Measurements from ENCODE around the gene ZFYVE21.
"Not testable (repeated sequence)": the region's sequence is repeated elsewhere in the genome, so short reads cannot be mapped to it uniquely, and the experiment has no call there.

Gene ZFYVE21

GRCh38 chr14:103775506-103775905, 59.9 kb downstream of the ZFYVE21 start:
- H3K27me3 ChIP-seq (replicated peaks) = no peaks in the 10 kb centered on the region
- TF ChIP-seq, protein P1, sequence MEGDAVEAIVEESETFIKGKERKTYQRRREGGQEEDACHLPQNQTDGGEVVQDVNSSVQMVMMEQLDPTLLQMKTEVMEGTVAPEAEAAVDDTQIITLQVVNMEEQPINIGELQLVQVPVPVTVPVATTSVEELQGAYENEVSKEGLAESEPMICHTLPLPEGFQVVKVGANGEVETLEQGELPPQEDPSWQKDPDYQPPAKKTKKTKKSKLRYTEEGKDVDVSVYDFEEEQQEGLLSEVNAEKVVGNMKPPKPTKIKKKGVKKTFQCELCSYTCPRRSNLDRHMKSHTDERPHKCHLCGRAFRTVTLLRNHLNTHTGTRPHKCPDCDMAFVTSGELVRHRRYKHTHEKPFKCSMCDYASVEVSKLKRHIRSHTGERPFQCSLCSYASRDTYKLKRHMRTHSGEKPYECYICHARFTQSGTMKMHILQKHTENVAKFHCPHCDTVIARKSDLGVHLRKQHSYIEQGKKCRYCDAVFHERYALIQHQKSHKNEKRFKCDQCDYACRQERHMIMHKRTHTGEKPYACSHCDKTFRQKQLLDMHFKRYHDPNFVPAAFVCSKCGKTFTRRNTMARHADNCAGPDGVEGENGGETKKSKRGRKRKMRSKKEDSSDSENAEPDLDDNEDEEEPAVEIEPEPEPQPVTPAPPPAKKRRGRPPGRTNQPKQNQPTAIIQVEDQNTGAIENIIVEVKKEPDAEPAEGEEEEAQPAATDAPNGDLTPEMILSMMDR (IDR thresholded peaks at IDR 0.05; ENCODE audit: low read depth, low read length, missing control alignments) = no peak
- H3K27ac ChIP-seq = no peak overlapping the region
- in situ Hi-C loops (cut with HindIII; ENCODE audit: low pct_ligation_motif_present, low sequenced_read_pairs) = no loop called here
- no peak for DNase-seq
- no peak overlapping the region for H3K4me3 ChIP-seq (ENCODE audit: low read depth, low read length)
- no peaks in the 10 kb centered on the region for H3K36me3 ChIP-seq (replicated peaks)

- H3K36me3 ChIP-seq (replicated peaks); H3K4me3 ChIP-seq (ENCODE audit: low read depth, low read length); H3K27ac ChIP-seq; in situ Hi-C loops (cut with HindIII; ENCODE audit: low pct_ligation_motif_present, low sequenced_read_pairs); H3K27me3 ChIP-seq (replicated peaks); DNase-seq: not testable (repeated sequence)
Measured at GRCh38 chr14:103776319-103776718, 60.7 kb downstream of the ZFYVE21 start.

DNA sequence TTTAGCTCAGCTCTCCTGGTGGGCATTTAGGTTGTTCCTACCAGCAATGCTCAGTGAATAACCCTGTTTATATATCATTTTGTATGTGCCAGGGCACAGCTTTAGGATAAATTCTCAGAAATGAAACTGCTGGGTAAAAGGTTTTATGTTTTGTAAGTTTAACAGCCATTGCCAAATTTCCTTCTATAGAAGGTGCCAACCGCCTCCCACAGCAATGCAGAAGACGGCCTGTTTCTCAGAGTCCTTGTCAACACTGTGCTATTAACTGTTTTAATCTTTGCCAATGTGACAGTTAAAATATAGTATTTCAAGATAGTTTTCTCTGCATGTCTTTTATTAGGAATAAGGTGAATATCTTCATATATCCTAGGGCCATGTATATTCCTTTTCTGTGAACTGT, 66.8 kb downstream of the ZFYVE21 start:
- Histone ChIP-seq H3K27ac (no peak overlapping the region), H3K36me3 (replicated peaks) (no peaks in the 10 kb centered on the region), H3K4me3 (ENCODE audit: low read depth, low read length) (no peak overlapping the region), H3K27me3 (replicated peaks) (no peaks in the 10 kb centered on the region)
- in situ Hi-C loops (cut with HindIII; ENCODE audit: low pct_ligation_motif_present, low sequenced_read_pairs) = no loop called here
- DNase-seq = no peak
- TF ChIP-seq, protein P1 (IDR thresholded peaks at IDR 0.05; ENCODE audit: low read depth, low read length, missing control alignments) = no peak

All from brain microvascular endothelial cell (primary cell).